ENCODE measurements around the gene PANX1.
A peak's percentile ranks its signal among the peaks of the same experiment; 100 is the strongest.

Gene PANX1

GRCh38 chr11:94185416-94186084 is 56.9 kb downstream of the PANX1 start:
- peak; percentile 51 for DNase-seq (ENCODE audit: low spot score)

- DNase-seq (ENCODE audit: low spot score) = no peak
These were observed 57.9 kb downstream of the PANX1 start for GRCh38 chr11:94186342-94187203.

- DNase-seq (ENCODE audit: low spot score) = peak; percentile 70
These were observed 64.6 kb downstream of the PANX1 start for GRCh38 chr11:94193288-94193687.

GRCh38 chr11:94194712-94195111 is 66.1 kb downstream of the PANX1 start:
- no peak for DNase-seq (ENCODE audit: low spot score)

- DNase-seq (ENCODE audit: low spot score) = no peak
These were observed 67.7 kb downstream of the PANX1 start for GRCh38 chr11:94196363-94196762.

- DNase-seq (ENCODE audit: low spot score) = no peak
These were observed 70.1 kb downstream of the PANX1 start for GRCh38 chr11:94198718-94199117.

- DNase-seq (ENCODE audit: low spot score) = no peak
These were observed 70.8 kb downstream of the PANX1 start for GRCh38 chr11:94199136-94200130.

GRCh38 chr11:94201004-94201465 is 72.4 kb downstream of the PANX1 start:
- no peak for DNase-seq (ENCODE audit: low spot score)

- no peak for DNase-seq (ENCODE audit: low spot score)
These were observed 74.4 kb downstream of the PANX1 start for GRCh38 chr11:94203070-94203469.

- no peak for DNase-seq (ENCODE audit: low spot score)
These were observed 82.7 kb downstream of the PANX1 start for GRCh38 chr11:94211261-94211830.

GRCh38 chr11:94212898-94213297 is 84.3 kb downstream of the PANX1 start:
- DNase-seq (ENCODE audit: low spot score) = no peak

GRCh38 chr11:94217705-94218104 is 89.1 kb downstream of the PANX1 start:
- no peak for DNase-seq (ENCODE audit: low spot score)

GRCh38 chr11:94218372-94218771 is 89.7 kb downstream of the PANX1 start:
- DNase-seq (ENCODE audit: low spot score) = no peak

- no peak for DNase-seq (ENCODE audit: low spot score)
These were observed 91.1 kb downstream of the PANX1 start for GRCh38 chr11:94219771-94220170.

- no peak for DNase-seq (ENCODE audit: low spot score)
These were observed 95.4 kb downstream of the PANX1 start for GRCh38 chr11:94224078-94224477.

All from GM03348 (cell line).